ENCODE data around the gene KIF5C. TPM values are rescaled to one million over a fixed set of nuclear protein-coding genes. Genes with fewer than 3 reads are reported as not detected.

Gene KIF5C
- total RNA-seq, 4 donors from 2014 or later: 0.51 to 2.8 (median 2.0) TPM

- no peaks in the 10 kb centered on the region for H3K9me3 ChIP-seq
- H3K36me3 ChIP-seq: no peaks in the 10 kb centered on the region
- in situ Hi-C loops (cut with MboI; ENCODE audit: low sequenced_read_pairs in 4 of 4) (no loop called here), intact Hi-C loops (cut with DNase I; ENCODE audit: low total_unique reads) (no loop called here)
- H3K27ac ChIP-seq: no peak overlapping the region
- peaks cover 0 to 7% (median 4%) of the 10 kb centered on the region in 3 donors for H3K27me3 ChIP-seq
- H3K4me1 ChIP-seq: no peaks in the 10 kb centered on the region
- no peak for ATAC-seq
- DNase-seq: no peak
- TF ChIP-seq CTCF (IDR thresholded peaks at IDR 0.05 in 4 of 5, conservative IDR thresholded peaks at IDR 0.05 in 1 of 5): no peak
- no peak for TF ChIP-seq POLR2A (IDR thresholded peaks at IDR 0.05)
- no peak overlapping the region for H3K4me3 ChIP-seq
Observed at GRCh38 chr2:149001496-149001895, 126.5 kb downstream of the KIF5C start.

- Histone ChIP-seq H3K27me3 (peaks cover 0 to 7% (median 4%) of the 10 kb centered on the region in 3 donors), H3K27ac (no peak overlapping the region), H3K36me3 (no peaks in the 10 kb centered on the region), H3K4me3 (no peak overlapping the region), H3K4me1 (no peaks in the 10 kb centered on the region), H3K9me3 (no peaks in the 10 kb centered on the region)
- in situ Hi-C loops (cut with MboI; ENCODE audit: low sequenced_read_pairs in 4 of 4): no loop called here
- no peak for ATAC-seq
- no peak for DNase-seq
- TF ChIP-seq POLR2A (IDR thresholded peaks at IDR 0.05): no peak
- no peak for TF ChIP-seq CTCF (IDR thresholded peaks at IDR 0.05 in 4 of 5, conservative IDR thresholded peaks at IDR 0.05 in 1 of 5)
- intact Hi-C loops (cut with DNase I; ENCODE audit: low total_unique reads): no loop called here
Observed at GRCh38 chr2:149002378-149002890, 127.4 kb downstream of the KIF5C start.

GRCh38 chr2:149002891-149003740 lies 128.1 kb downstream of the KIF5C start:
- Histone ChIP-seq H3K9me3 (no peaks in the 10 kb centered on the region), H3K27me3 (peaks cover 0 to 7% (median 4%) of the 10 kb centered on the region in 3 donors), H3K4me1 (no peaks in the 10 kb centered on the region), H3K4me3 (no peak overlapping the region), H3K27ac (no peak overlapping the region), H3K36me3 (no peaks in the 10 kb centered on the region)
- DNase-seq: no peak
- intact Hi-C loops (cut with DNase I; ENCODE audit: low total_unique reads) (no loop called here), in situ Hi-C loops (cut with MboI; ENCODE audit: low sequenced_read_pairs in 4 of 4) (no loop called here)
- TF ChIP-seq POLR2A (IDR thresholded peaks at IDR 0.05): no peak
- TF ChIP-seq CTCF (IDR thresholded peaks at IDR 0.05 in 4 of 5, conservative IDR thresholded peaks at IDR 0.05 in 1 of 5): no peak
- no peak for ATAC-seq

GRCh38 chr2:149004836-149005235 lies 129.8 kb downstream of the KIF5C start:
- in situ Hi-C loops (cut with MboI; ENCODE audit: low sequenced_read_pairs in 4 of 4): no loop called here
- Histone ChIP-seq H3K4me1 (no peaks in the 10 kb centered on the region), H3K9me3 (no peaks in the 10 kb centered on the region), H3K27me3 (peaks cover 0 to 4% (median 3%) of the 10 kb centered on the region in 3 donors), H3K4me3 (no peak overlapping the region), H3K27ac (no peak overlapping the region), H3K36me3 (no peaks in the 10 kb centered on the region)
- TF ChIP-seq CTCF (IDR thresholded peaks at IDR 0.05 in 4 of 5, conservative IDR thresholded peaks at IDR 0.05 in 1 of 5) (no peak), POLR2A (IDR thresholded peaks at IDR 0.05) (no peak)
- intact Hi-C loops (cut with DNase I; ENCODE audit: low total_unique reads): no loop called here
- ATAC-seq: no peak
- no peak for DNase-seq

All from gastrocnemius medialis (tissue), 4 donors.